ENCODE data around the gene CTIF.
"Not testable (repeated sequence)": the region's sequence is repeated elsewhere in the genome, so short reads cannot be mapped to it uniquely, and the experiment has no call there.

The CTIF gene

GRCh38 chr18:48538531-48539405 lies at the start of gene CTIF:
TSS of gene CTIF (plus strand) at chr18:48539031. CDS start at chr18:48619566, 80,535 bp downstream.
- DNase-seq (ENCODE audit: low read depth), result peak; percentile 98

DNA sequence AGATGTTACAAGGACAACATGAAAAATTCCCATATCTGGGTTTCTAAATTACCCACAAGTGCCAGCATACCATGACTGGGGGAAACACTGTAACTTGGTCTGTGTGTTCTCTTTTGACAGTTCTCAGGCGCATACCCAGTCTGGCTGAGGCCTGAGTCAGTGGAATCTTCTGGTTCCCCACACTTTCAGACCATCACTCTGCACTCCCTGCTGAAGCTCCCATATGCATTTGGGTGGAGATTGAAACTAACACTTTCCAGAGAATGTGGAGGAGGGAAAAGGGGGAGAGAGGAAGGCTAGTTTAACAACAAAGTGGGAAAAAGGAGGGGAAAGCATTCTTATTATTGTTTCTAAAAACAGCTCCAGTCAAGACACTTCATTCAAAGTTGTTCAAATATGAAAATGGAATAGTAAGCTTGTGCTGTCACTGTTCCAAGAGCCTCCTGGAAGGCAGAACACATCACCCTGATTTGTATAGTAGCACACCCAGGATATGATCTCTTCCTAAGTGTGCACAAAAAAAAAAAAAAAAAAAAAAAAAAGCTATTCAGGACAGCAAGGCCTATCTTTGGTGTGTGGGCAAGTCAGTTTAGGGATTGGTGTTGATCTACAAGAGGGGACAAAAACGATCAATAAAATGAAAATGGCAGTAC lies 48.1 kb upstream of the CTIF start:
- peak; percentile 71 for DNase-seq (ENCODE audit: low read depth)

- DNase-seq (ENCODE audit: low read depth), result no peak
These were observed 46.0 kb upstream of the CTIF start for GRCh38 chr18:48492880-48493279.

- peak; percentile 18 for DNase-seq (ENCODE audit: low read depth)
These were observed 45.2 kb upstream of the CTIF start for GRCh38 chr18:48493434-48494230.

DNA sequence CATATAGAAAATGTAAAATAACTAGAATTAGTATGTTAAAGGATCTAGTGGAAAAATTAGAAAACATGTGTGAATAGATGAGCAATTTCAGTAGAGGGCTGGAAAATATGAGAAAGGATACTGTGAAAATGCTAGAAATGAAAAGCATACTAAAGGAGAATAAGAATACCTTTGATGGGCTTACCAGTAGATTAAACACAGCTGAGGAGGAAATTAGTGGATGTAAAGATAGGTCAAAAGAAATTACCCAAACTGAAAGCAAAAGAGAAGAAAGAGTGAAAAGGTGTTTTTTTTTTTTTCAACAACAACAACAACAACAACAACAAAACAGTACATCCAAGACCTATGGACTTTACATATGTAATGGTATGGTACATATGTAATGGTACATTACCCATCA lies 41.0 kb upstream of the CTIF start:
- no peak for DNase-seq (ENCODE audit: low read depth)

DNA sequence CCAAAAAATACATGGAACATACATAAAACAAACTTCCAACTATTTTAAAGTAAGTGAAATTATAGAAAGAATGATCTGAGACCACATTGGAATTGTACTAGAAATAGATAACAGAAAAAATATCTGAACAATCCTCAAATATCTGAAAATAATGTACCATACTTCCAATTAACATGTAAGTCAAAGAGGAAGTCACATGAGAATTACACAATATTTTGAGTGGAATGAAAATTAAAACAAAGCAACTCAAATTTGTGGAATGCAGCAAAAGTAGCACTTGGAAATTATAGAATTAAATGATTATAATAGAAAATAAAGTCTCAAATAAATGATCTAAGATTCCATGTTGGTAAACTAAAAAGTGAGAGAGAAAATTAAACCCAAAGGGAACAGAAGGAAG lies 38.3 kb upstream of the CTIF start:
- DNase-seq (ENCODE audit: low read depth), result no peak

GRCh38 chr18:48502906-48503305 lies 35.9 kb upstream of the CTIF start:
- no peak for DNase-seq (ENCODE audit: low read depth)

DNA sequence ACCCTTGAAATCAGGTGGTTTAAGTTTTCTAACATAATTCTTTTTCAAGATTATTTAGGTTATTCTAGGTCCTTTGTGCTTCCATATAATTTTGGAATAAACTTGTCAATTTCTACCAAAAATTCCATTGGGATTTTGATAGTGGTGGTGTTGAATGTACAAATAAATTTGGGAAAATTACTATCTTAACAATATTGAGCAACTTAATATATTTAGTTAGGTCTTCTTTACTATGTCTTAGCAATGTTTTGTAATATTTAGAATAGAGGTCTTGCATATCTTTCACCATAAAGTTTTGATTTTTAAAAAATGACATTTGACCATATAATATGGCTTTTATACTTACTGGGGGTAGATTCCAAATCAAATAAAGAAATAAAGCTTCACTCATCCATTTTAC lies 34.0 kb upstream of the CTIF start:
- no peak for DNase-seq (ENCODE audit: low read depth)

DNA sequence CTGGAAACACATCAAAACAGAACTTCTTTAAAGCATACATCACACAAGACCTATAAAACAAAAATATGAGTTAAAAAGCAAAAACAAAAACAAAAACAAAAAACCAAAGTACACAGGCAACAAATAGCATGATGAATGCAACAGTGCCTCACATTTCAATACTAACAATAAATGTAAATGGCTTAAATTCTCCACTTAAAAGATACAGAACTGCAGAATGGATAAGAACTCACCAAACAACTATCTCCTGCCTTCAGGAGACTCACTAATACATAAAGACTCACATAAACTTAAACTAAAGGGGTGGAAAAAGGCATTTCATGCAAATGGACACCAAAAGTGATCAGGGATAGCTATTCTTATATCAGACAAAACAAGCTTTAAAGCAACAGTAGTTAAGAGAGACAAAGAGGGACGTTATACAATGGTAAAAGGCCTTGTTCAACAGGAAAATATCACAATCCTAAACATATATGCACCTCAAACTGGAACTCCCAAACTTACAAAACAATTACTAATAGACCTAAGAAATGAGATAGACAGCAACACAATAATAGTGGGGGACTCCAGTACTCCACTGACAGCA lies 31.8 kb upstream of the CTIF start:
- DNase-seq (ENCODE audit: low read depth), result not testable (repeated sequence)

GRCh38 chr18:48512498-48512897 lies 26.3 kb upstream of the CTIF start:
- DNase-seq (ENCODE audit: low read depth), result not testable (repeated sequence)

DNA sequence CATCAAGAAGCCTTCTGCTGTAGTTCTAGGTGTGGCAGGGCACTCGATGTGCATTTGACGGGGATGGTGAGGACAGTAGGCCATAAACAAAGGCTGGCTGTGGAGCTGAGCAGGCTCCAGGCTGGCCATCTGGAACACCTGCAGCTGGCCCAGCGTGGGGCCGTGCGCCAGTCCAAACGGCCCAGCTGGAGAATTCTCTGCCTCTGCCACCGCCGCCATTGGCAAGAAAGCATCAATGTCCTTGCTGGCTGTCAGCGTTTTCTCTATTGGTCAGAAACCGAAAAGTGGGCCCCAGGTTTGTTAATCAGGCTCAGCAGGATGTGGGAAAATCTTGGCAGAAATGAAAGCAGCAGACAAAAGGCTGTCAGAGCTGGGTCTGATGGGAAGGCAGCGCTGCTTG lies 24.0 kb upstream of the CTIF start:
- no peak for DNase-seq (ENCODE audit: low read depth)

DNA sequence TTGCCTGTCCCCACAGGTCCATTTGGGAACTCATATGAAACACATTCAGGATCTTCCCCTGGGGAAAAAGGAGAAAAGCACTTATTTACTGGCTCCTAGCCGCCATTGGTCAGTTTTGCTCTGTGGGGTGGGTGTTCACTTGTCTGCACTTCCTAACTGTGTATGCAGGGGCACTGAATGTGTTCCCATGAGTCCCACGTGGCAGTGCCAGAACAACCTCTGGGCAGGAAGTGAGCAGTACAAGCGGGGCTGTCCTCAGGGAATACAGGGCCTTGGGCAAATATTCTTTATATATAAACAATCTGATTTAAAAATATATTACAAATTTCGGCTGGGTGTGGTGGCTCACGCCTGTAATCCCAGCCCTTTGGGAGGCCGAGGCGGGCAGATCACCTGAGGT lies 21.8 kb upstream of the CTIF start:
- DNase-seq (ENCODE audit: low read depth), result no peak

- DNase-seq (ENCODE audit: low read depth), result no peak
These were observed 19.3 kb upstream of the CTIF start for GRCh38 chr18:48519431-48520100.

- DNase-seq (ENCODE audit: low read depth), result no peak
These were observed 17.1 kb upstream of the CTIF start for GRCh38 chr18:48521723-48522122.

GRCh38 chr18:48525671-48526070 lies 13.2 kb upstream of the CTIF start:
- no peak for DNase-seq (ENCODE audit: low read depth)

DNA sequence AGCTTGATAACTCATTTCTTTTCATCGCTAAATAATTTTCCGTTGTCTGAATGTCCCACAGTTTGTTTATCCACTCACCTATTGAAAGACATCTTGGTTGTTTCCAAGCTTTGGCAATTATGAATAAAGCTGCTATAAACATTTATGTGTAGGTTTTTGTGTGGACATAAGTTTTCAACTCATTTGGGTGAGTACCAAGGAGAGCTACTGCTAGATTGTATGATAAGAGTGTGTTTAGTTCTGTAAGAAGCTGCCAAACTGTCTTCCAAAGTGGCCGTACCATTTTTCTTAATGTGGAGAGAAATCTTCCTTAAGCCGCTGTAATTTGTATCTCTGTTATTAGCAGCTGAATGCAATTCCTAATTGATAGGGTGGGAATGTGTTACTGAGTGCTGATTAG lies 11.4 kb upstream of the CTIF start:
- no peak for DNase-seq (ENCODE audit: low read depth)

DNA sequence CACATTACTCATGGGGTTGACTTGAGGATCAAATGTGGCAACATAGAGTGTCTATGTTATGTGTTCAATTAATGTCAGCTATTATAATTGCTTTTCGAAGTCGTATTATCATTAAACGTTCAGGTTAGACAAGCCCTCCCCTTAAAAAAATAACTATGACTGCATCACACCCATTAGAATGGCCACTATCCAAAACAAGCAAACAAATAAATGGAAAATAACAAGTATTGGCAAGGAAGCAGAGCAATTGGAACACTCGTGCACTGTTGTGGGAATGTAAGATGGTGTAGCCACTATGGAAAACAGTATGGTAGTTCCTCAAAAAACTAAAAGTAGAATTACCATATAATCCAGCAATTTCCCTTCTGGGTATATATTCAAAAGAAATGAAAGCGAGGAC lies 10.0 kb upstream of the CTIF start:
- DNase-seq (ENCODE audit: low read depth), result no peak

DNA sequence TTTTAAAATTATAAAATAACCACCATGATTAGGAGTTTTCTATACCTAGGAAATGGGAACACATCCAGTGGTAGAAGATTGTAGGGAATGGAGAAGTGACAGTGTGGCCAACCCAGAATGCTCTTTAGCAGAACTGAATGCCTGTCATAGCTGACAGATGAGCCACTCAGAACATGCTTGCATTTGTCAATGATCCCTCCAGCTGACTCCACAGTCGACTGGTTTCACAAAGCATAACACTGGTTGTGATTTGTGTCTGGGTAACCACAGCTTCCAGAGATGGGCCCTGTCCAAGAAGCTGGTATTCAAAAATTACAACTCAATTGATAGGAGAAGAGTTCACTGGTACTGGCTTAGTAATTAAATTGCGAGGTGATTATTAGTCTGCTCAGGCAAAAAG lies 9.0 kb upstream of the CTIF start:
- peak; percentile 96 for DNase-seq (ENCODE audit: low read depth)

DNA sequence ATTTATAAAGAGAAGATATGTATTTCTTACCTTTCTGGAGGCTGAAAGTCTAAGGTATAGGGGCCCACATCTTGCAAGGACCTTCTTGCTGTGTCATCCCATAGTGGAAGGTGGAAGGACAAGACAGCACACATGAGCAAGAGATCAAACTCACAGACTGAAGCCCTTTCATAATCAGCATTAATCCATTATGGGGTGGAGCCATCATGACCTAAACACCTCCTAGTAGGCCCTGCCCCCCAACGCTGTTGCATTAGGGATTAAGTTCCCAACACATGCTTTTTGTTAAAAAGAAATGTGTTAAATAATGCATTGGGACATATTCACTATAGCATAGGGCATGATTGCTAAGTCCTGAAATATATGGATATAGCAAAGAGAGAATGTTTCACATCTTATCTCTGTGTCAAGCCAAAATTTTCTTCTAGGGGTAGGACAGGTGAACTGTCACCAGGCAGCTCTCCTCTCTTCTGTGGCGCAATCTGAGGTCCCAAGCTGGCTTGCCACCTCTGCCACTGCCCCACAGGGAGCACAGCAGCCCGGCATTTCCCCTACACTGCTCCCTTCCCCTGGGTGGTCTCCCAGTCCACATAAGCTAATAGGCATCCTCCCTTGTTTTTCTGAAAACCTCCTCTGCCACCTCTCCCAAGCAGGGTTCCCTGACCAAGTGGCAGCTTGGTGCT lies 8.3 kb upstream of the CTIF start:
- no peak for DNase-seq (ENCODE audit: low read depth)

- no peak for DNase-seq (ENCODE audit: low read depth)
These were observed 7.8 kb upstream of the CTIF start for GRCh38 chr18:48531082-48531403.

DNA sequence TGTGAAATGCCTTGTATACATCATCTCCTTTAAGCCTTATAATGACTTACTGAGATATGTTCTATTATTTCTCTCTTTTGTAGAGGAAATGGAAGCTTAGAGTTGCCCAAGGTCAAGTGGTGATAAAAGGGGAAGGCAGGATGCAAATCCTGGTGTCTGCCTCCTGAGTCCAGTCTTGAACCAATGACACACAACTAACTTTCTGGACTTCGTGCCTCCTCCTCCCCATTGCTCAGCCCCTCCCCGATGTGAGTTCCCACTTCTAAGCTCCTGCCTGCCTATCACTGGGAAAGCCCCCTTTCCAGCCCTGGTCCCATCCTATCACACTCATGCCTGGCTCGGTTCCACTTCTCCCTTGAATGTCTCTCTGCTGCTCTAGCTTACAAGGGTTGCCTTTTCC lies 6.9 kb upstream of the CTIF start:
- no peak for DNase-seq (ENCODE audit: low read depth)

Measured in EH (cell line).